ENCODE results near the gene RPL22.

DNA sequence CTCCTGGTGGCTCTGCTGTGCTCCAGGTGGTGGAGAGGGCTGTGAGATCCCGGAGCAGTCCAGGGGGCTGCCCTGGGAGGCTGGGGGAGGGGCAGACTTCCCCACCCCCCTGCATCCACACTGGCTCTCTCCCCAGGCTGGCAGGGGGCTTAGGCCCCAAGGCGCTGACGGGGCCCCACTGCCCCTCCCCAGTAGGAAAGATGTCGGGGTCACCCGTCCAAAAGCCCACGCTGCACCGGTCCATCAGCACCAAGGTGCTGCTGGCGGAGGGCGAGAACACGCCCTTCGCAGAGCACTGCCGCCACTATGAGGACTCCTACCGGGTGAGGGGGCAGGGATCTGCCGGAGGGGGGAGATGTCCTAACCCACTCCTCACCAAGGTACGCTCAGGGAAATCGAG is 12.3 kb upstream of the RPL22 start:
- TF ChIP-seq POLR2A (IDR thresholded peaks at IDR 0.05; ENCODE audit: low read length), result no peak
- TF ChIP-seq GATA1 (IDR thresholded peaks at IDR 0.05; ENCODE audit: low read depth, low read length), result no peak
